GM18526 (cell line): ENCODE results near the gene KRT28.

Experiments used
- POLR2A ChIP-seq: IDR thresholded peaks from 3 replicates; pipeline ENCODE4 v1.6.1; 2011; ENCODE audit not compliant: insufficient read length; ENCODE audit errors: extremely low read depth

KRT28 gene

DNA sequence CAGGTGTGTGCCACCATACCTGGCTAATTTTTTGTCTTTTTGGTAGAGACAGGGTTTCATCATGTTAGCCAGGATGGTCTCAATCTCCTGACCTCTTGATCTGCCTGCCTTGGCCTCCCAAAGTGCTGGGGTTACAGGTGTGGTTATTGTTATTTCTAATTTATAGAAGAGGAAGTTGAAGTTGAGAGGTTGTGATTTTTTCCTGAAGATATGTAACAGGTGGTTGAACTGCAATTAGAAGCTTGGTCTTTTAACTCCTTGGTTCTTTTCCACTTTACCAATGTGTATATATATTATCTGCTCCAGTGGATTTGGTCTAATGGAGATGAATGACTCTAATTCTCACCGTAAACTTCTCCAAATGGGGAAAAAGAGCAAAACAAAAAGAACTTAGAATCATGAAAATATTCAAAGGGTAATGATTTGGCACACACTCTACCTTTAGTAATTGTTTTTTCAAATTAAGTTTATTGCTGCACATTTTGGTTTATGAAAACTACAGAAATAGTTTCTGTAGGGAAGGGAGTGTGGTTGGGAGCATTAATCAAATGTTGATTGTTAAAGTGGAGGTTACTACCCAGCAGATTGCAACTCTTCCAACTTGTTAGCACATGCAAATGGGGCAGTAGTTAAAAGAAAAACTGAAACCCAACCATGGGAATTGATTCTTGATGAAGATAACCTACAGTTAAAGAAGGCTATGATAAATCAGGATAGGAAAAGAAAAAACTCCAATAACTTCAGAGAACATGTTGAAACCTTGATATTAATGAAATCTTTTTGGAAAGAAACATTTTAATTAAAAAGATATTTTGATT, 24.5 kb upstream of the KRT28 start:
- TF ChIP-seq POLR2A = no peak

GRCh38 chr17:40822132-40822812, 22.5 kb upstream of the KRT28 start, which contains the start of gene KRT10:
TSS of gene KRT10 (minus strand) at chr17:40822614. CDS start at chr17:40822585, 29 bp downstream.
- no peak for TF ChIP-seq POLR2A

DNA sequence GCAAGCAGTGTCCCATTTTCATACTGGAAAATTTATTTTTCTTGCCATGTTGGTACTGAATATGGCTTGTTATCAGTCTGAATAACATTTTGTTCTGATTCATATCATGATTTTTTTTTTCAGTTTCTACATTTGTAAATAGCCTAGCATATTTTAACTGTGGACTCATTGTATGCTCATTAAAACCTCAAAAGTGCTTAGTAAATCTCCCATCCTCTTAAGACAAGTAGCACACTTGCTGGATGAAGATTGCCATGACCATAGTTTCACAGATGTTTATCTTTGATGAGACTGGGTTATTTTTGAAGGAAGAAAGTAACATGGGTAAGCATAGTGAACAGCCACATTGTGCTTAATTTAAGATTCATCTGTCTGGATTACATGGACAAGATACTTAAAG, 21.8 kb upstream of the KRT28 start:
- no peak for TF ChIP-seq POLR2A

DNA sequence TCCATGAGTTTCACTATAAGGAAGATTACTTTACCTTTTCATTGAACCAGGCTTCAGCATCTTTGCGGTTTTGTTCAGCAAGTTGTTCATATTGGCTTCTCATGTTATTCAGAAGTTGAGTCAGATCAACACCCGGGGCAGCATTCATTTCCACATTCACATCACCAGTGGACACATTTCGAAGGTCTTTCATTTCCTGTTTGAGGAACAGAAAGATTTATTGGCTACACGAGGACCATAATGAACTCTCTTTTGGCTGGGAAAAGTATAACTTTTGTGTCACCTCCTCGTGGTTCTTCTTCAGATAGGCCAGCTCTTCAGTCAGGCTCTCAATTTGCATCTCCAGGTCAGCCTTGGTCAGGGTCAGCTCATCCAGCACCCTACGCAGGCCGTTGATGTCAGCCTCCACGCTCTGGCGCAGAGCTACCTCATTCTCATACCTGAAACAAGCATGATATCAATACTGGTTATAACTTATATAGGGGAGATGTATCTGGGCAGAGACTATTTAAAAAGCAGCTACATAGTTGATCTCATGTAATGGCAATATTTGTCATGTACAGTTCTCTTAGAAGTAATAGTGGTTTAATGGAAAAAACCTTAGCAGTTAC, 20.6 kb upstream of the KRT28 start:
- TF ChIP-seq POLR2A = no peak

- no peak for TF ChIP-seq POLR2A
Measured at GRCh38 chr17:40819528-40820125, 19.9 kb upstream of the KRT28 start.

DNA sequence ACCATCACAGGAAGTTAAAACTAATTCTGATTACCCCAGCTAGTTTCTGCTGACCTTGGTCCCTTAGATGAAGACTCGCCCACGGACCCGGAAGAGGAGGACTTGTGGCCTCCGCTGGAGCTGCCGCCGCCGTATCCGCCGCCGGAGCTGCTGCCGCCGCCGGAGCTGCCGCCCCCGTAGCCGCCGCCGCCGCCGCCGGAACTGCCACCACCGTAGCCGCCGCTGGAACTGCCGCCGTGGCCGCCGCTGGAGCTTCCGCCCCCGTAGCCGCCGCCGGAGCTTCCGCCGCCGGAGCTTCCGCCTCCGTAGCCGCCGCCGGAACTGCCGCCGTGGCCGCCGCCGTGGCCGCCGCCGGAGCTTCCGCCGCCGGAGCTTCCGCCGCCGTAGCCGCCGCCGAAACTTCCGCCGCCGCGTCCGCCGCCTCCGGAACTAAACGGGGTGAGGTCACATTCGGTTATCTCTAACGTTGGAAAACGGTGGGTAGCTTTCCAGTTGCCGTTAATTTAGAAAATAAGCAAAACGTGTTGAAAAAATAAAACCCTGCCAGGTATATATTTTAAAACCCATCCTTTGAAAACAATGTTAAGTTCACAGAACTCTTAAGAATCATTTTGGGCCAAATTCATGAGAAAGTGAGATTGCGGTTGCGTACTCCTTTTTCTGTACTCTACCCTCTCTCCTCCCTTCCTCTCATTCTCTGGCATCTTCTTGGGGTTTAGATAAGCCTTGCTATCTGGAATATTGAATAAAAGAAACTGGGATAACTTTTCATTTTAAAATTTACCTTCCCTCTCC, 19.2 kb upstream of the KRT28 start:
- peak; percentile 68 for TF ChIP-seq POLR2A

- TF ChIP-seq POLR2A = no peak
Measured at GRCh38 chr17:40818343-40818732, 18.6 kb upstream of the KRT28 start.

- no peak for TF ChIP-seq POLR2A
Measured at GRCh38 chr17:40817103-40817682, 17.4 kb upstream of the KRT28 start.

GRCh38 chr17:40816569-40816968, 16.8 kb upstream of the KRT28 start:
- TF ChIP-seq POLR2A = no peak

- no peak for TF ChIP-seq POLR2A
Measured at GRCh38 chr17:40815381-40815780, 15.6 kb upstream of the KRT28 start.

DNA sequence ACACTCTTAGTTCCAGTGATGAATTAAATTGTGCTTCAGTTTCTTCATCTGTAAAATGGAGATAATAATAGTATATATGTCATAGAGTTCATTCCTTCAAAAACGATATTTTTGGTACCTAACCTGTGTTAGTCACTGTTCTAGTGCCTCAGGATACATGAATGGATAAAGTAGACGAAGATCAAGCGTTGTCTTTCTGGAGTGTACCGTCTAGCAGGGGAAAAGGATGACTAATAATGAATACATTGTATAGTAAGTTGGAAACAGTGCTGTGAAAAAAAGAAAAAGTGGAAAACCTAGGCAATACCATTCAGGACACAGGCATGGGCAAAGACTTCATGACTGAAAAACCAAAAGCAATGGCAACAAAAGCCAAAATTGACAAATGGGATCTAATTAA, 14.0 kb upstream of the KRT28 start:
- no peak for TF ChIP-seq POLR2A

DNA sequence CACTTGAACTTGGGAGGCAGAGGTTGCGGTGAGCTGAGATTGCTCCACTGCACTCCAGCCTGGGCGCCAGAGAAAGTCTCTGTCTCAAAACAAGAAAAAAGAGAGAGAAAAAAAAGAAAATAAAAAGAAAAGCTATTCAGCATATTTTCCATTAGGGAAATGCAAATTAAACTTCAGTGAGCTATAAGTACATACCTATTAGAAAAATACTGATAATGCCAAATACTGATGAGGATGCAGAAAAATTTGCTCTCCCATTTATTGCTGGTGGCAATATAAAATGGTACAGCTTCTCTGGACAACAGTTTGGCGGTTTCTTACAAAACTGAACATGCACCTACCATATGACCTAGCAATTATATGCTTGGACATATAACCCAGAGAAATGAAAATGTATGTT, 12.9 kb upstream of the KRT28 start:
- no peak for TF ChIP-seq POLR2A

DNA sequence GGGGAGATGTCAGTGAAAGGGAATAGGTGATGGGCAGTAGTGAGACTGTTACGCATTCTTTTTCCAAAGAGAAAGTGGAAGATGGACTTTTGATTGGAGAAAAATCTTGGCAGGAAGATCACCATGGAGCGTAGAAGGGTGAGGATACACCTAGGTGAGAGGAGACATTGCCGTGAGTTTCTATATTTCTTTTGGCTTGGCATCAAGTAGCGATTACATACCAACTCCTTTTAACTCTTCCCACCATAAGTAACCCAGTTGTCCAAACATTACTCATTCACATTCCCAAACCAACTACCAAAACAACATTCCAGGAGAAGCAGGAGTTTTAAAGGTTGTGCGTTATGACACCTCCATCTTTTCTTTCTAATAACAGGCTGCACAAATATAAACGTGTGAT, 10.7 kb upstream of the KRT28 start:
- TF ChIP-seq POLR2A = no peak

- no peak for TF ChIP-seq POLR2A
Measured at GRCh38 chr17:40809721-40810421, 10.1 kb upstream of the KRT28 start.
